ENCODE measurements around the gene SMAD3. TPM values are rescaled to one million over a fixed set of nuclear protein-coding genes. Genes with fewer than 3 reads are reported as not detected.

SMAD3 gene
- 10 to 100 TPM; 21.2 to 32.3 (median 24.2) TPM for total RNA-seq

GRCh38 chr15:67065531-67066005 lies at the start of gene SMAD3:
TSS of gene SMAD3 (plus strand) at chr15:67065602. CDS start at chr15:67066155, 553 bp downstream.
- TF ChIP-seq POLR2A (IDR thresholded peaks at IDR 0.05; ENCODE audit: low read depth) = peak; percentile 62
- TF ChIP-seq CTCF (IDR thresholded peaks at IDR 0.05) = no peak
- peak; percentile 74 to 86 for TF ChIP-seq POLR2AphosphoS5 (IDR thresholded peaks at IDR 0.05)
- no peak for TF ChIP-seq EP300 (IDR thresholded peaks at IDR 0.05)
- intact Hi-C loops (cut with DNase I) = loop anchor here (2.0 to 5.0 kb wide), 3 partner anchors 37 to 187 kb away; no protein-coding TSS in a partner anchor
- 0% methylated on average over 8 of the region's 63 CpGs for WGBS
- Histone ChIP-seq H3K36me3 (no peaks in the 10 kb centered on the region), H3K4me1 (peaks cover 27 to 54% (median 46%) of the 10 kb centered on the region in 4 donors), H3K9me3 (no peaks in the 10 kb centered on the region), H3K4me3 (peak within 1 kb of the TSS; percentile 61 to 92 (median 80)), H3K27me3 (no peaks in the 10 kb centered on the region), H3K27ac (replicated peaks in 1 of 4) (peak within 1 kb of the TSS; percentile 83 to 94 (median 90))
- DNase-seq (ENCODE audit: extremely low spot score) = peak; percentile 96

GRCh38 chr15:67017311-67017710 lies 48.1 kb upstream of the SMAD3 start:
- Histone ChIP-seq H3K27me3 (no peaks in the 10 kb centered on the region), H3K36me3 (no peaks in the 10 kb centered on the region), H3K4me3 (no peak overlapping the region), H3K4me1 (peaks cover 0 to 6% (median 3%) of the 10 kb centered on the region in 4 donors), H3K27ac (replicated peaks in 1 of 4) (no peak overlapping the region), H3K9me3 (no peaks in the 10 kb centered on the region)
- intact Hi-C loops (cut with DNase I) = no loop called here
- DNase-seq (ENCODE audit: extremely low spot score) = no peak
- 59% methylated on average over 4 of the region's 4 CpGs for WGBS
- TF ChIP-seq EP300 (IDR thresholded peaks at IDR 0.05) (no peak), POLR2AphosphoS5 (IDR thresholded peaks at IDR 0.05) (no peak), CTCF (IDR thresholded peaks at IDR 0.05) (no peak), POLR2A (IDR thresholded peaks at IDR 0.05; ENCODE audit: low read depth) (no peak)

GRCh38 chr15:67018026-67018425 lies 47.4 kb upstream of the SMAD3 start:
- DNase-seq (ENCODE audit: extremely low spot score) = no peak

GRCh38 chr15:67018441-67018840 lies 47.0 kb upstream of the SMAD3 start:
- Histone ChIP-seq H3K4me1 (peaks cover under 1 to 8% (median 6%) of the 10 kb centered on the region in 4 donors), H3K27ac (replicated peaks in 1 of 4) (no peak overlapping the region), H3K9me3 (no peaks in the 10 kb centered on the region), H3K36me3 (no peaks in the 10 kb centered on the region), H3K27me3 (no peaks in the 10 kb centered on the region), H3K4me3 (no peak overlapping the region)
- intact Hi-C loops (cut with DNase I) = no loop called here
- WGBS = 89% methylated on average over 10 of the region's 10 CpGs
- TF ChIP-seq POLR2AphosphoS5 (IDR thresholded peaks at IDR 0.05) = no peak
- TF ChIP-seq CTCF (IDR thresholded peaks at IDR 0.05) = no peak
- TF ChIP-seq POLR2A (IDR thresholded peaks at IDR 0.05; ENCODE audit: low read depth) = no peak
- no peak for TF ChIP-seq EP300 (IDR thresholded peaks at IDR 0.05)
- DNase-seq (ENCODE audit: extremely low spot score) = no peak

More at GRCh38 chr15:67018026-67018425, 47.4 kb upstream of the SMAD3 start:
- Histone ChIP-seq H3K4me3 (no peak overlapping the region), H3K4me1 (peaks cover 0 to 6% (median 3%) of the 10 kb centered on the region in 4 donors), H3K9me3 (no peaks in the 10 kb centered on the region), H3K36me3 (no peaks in the 10 kb centered on the region), H3K27me3 (no peaks in the 10 kb centered on the region), H3K27ac (replicated peaks in 1 of 4) (no peak overlapping the region)
- WGBS = 95% methylated on average over 1 of the region's 1 CpG
- intact Hi-C loops (cut with DNase I) = no loop called here
- TF ChIP-seq POLR2A (IDR thresholded peaks at IDR 0.05; ENCODE audit: low read depth) = no peak
- TF ChIP-seq CTCF (IDR thresholded peaks at IDR 0.05) = no peak
- TF ChIP-seq POLR2AphosphoS5 (IDR thresholded peaks at IDR 0.05) = no peak
- TF ChIP-seq EP300 (IDR thresholded peaks at IDR 0.05) = no peak

GRCh38 chr15:67019069-67019468 lies 46.3 kb upstream of the SMAD3 start:
- Histone ChIP-seq H3K4me1 (peaks cover 6 to 13% (median 11%) of the 10 kb centered on the region in 4 donors), H3K27me3 (no peaks in the 10 kb centered on the region), H3K27ac (replicated peaks in 1 of 4) (no peak overlapping the region), H3K36me3 (no peaks in the 10 kb centered on the region), H3K4me3 (no peak overlapping the region), H3K9me3 (no peaks in the 10 kb centered on the region)
- no peak for TF ChIP-seq POLR2AphosphoS5 (IDR thresholded peaks at IDR 0.05)
- TF ChIP-seq POLR2A (IDR thresholded peaks at IDR 0.05; ENCODE audit: low read depth) = no peak
- TF ChIP-seq CTCF (IDR thresholded peaks at IDR 0.05) = no peak
- no peak for TF ChIP-seq EP300 (IDR thresholded peaks at IDR 0.05)
- DNase-seq (ENCODE audit: extremely low spot score) = no peak
- 90% methylated on average over 5 of the region's 5 CpGs for WGBS
- intact Hi-C loops (cut with DNase I) = no loop called here

All from esophagus muscularis mucosa (tissue), 4 donors.